HAP-1 (cell line): ENCODE data around the gene APEX2.
"Not testable (repeated sequence)": the region's sequence is repeated elsewhere in the genome, so short reads cannot be mapped to it uniquely, and the experiment has no call there.

Experiments
- DNase-seq, 2 experiments: peaks; one replicate each; pipeline ENCODE4 v3.0.0-alpha.2; 2016 to 2020; ENCODE audit warnings: low spot score in 2 of 2
- H3K27me3 ChIP-seq: fragments of 250-450 bp; sonication (Bioruptor Pico); 2 replicates; pipeline ENCODE4 v1.5.1; 2020; ENCODE audit warnings: low read depth, mild to moderate bottlenecking, moderate library complexity
- H3K36me3 ChIP-seq: fragments of 250-450 bp; sonication (Bioruptor Pico); replicated peaks from 2 replicates; pipeline ENCODE4 v1.5.1; 2020; ENCODE audit warnings: mild to moderate bottlenecking
- H3K4me1 ChIP-seq: fragments of 250-450 bp; sonication (Bioruptor Pico); 2 replicates; pipeline ENCODE4 v1.5.1; 2020; ENCODE audit warnings: mild to moderate bottlenecking
- H3K4me3 ChIP-seq: fragments of 250-450 bp; sonication (Bioruptor Pico); 2 replicates; pipeline ENCODE4 v1.5.1; 2020; ENCODE audit warnings: mild to moderate bottlenecking, moderate library complexity
- H3K9me3 ChIP-seq: fragments of 250-450 bp; sonication (Bioruptor Pico); 2 replicates; pipeline ENCODE4 v1.5.1; 2020; ENCODE audit warnings: mild to moderate bottlenecking, moderate library complexity
- in situ Hi-C: fragments of 300-500 bp; cut with MboI; formaldehyde crosslinking; loops from 3 replicates; pipeline ENCODE4 v1.14.3; 2020; ENCODE audit warnings: low sequenced_read_pairs, inconsistent platforms, mixed read lengths

The APEX2 gene

GRCh38 chrX:54999717-55000598 is at the start of gene APEX2:
Gene APEX2, plus strand, starts transcription at chrX:55000363. Its CDS starts 60 bp downstream, at chrX:55000423.
- Histone ChIP-seq H3K4me1 (peaks cover 5% of the 10 kb centered on the region), H3K4me3 (peak within 1 kb of the TSS; percentile 79), H3K36me3 (peaks cover 34% of the 10 kb centered on the region), H3K9me3 (no peaks in the 10 kb centered on the region), H3K27me3 (no peaks in the 10 kb centered on the region)
- in situ Hi-C loops, result no loop called here
- DNase-seq, result peak; percentile 90 to 96

DNA sequence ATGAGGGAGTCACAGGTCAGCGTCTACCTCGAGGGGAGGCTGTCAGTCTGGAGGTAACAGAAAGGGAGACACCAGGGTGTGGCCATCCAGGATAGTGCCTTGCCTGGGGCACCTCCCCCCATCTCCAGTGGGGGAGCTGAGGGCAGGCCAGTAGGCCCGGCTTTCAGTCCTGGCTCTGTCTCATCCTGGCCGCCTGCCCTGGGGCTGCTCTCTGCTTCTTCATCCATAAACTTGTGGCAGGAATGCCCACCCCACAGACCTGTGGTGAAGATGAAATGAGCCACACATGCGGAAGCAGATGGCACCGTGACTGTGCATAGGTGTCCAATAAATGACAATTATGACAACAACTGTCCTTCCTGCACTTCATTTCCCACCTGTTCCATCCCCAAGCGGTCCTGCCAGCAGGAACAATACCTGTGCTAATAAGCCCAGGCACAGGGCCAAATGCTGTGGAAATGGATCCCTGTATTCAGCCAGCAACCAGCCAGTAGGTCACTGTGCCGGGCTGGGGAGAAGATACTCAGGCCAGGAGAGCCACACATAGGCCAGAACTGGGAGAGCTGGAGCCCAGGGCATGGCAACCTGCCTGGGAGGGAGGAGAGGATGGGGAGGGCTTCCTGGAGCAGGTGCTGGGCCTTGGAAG is 49.3 kb upstream of the APEX2 start:
- Histone ChIP-seq H3K9me3 (no peaks in the 10 kb centered on the region), H3K27me3 (no peaks in the 10 kb centered on the region), H3K36me3 (no peaks in the 10 kb centered on the region), H3K4me1 (no peaks in the 10 kb centered on the region), H3K4me3 (no peak overlapping the region)
- in situ Hi-C loops, result no loop called here
- no peak for DNase-seq

DNA sequence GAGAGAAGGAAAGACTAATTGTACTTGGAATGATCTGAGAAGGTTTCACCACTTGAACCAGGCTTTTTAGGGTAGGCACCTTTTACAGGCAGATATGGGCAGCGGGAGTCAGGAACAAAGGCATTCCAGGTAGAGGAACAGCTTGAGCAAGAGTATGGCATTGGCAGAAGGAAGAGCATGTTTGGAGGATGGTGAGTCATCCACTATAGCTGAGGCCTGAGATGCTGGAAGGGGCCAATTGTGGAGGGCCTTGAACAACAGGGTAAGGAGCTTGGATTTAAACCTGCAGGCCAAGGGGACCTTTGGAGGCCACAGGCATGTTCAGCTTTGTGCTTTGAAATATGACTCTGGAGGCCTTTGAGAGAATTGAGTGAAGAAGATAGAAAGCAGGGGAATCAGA is 38.4 kb upstream of the APEX2 start:
- Histone ChIP-seq H3K4me1 (no peaks in the 10 kb centered on the region), H3K9me3 (no peaks in the 10 kb centered on the region), H3K36me3 (no peaks in the 10 kb centered on the region), H3K27me3 (no peaks in the 10 kb centered on the region; the same call in 1 of the 2 replicates), H3K4me3 (no peak overlapping the region)
- in situ Hi-C loops, result no loop called here
- DNase-seq, result no peak

DNA sequence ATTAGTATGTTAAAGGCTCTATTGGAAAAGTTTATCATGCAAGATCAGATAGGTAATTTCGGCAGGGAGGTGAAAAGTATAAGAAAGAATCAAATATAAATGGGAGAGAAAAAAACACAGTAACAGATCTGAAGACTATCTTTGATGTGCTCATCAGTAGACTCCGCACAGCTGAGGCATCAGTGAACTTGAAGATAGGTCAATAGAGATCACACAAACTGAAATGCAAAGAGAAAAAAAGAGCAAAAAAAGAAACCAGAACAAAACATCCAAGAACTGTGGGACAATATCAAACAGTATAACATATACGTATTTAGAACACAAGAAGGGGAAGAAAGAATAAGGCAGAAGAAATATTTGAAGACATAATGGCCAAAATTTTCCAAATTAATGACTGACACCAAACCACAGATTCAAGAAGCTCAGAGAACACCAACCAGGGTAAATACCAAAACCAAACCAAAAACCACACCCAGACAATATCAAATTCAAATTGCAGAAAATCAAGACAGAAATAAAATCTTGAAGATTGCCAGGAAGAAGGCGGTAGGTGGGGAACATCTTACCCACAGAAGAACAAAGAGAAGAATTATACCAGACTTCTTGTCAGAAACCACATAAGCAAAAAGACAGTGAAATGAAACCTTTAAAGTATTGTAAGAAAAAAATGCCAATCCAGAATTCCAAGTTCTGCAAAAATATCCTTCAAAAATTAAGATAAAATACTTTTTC is 35.2 kb upstream of the APEX2 start:
- DNase-seq, result no peak
- in situ Hi-C loops, result no loop called here
- Histone ChIP-seq H3K9me3 (no peaks in the 10 kb centered on the region), H3K27me3 (no peaks in the 10 kb centered on the region; the same call in 1 of the 2 replicates), H3K4me3 (no peak overlapping the region), H3K4me1 (no peaks in the 10 kb centered on the region), H3K36me3 (no peaks in the 10 kb centered on the region)

DNA sequence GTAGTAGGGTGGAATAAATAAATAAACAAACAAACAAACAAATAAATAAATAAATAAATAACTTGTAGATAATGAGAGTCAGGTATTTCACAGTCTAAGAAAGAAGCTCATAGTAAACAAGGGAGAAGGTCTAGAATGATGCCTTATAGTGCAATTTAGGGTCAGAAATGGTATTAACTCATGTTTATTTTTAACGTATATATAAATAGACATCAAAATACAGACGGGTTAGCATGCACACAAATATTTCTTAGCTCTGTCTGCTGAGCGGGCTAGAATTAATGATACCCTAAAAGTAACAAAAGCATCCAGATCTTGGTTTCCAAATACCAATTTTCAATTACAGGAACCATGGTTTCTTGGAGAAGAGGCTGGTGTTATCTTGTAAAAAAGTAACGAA is 22.8 kb upstream of the APEX2 start:
- no peak for DNase-seq
- in situ Hi-C loops, result no loop called here
- H3K4me1 ChIP-seq, result no peaks in the 10 kb centered on the region
- H3K36me3 ChIP-seq, result no peaks in the 10 kb centered on the region
- H3K4me3 ChIP-seq, result no peak overlapping the region
- H3K27me3 ChIP-seq, result no peaks in the 10 kb centered on the region; the same call in 1 of the 2 replicates
- H3K9me3 ChIP-seq, result no peaks in the 10 kb centered on the region

GRCh38 chrX:54978448-54978847 is 21.7 kb upstream of the APEX2 start:
- no peaks in the 10 kb centered on the region for H3K36me3 ChIP-seq
- no peak for DNase-seq
- H3K4me1 ChIP-seq, result no peaks in the 10 kb centered on the region
- no peak overlapping the region for H3K4me3 ChIP-seq
- no peaks in the 10 kb centered on the region; the same call in 1 of the 2 replicates for H3K27me3 ChIP-seq
- no peaks in the 10 kb centered on the region for H3K9me3 ChIP-seq
- in situ Hi-C loops, result no loop called here

- H3K27me3 ChIP-seq, result no peaks in the 10 kb centered on the region; the same call in 1 of the 2 replicates
- H3K9me3 ChIP-seq, result no peaks in the 10 kb centered on the region
- no peaks in the 10 kb centered on the region for H3K4me1 ChIP-seq
- in situ Hi-C loops, result no loop called here
- H3K36me3 ChIP-seq, result no peaks in the 10 kb centered on the region
- no peak for DNase-seq
- H3K4me3 ChIP-seq, result no peak overlapping the region
These were observed 20.7 kb upstream of the APEX2 start for GRCh38 chrX:54979432-54979831.

DNA sequence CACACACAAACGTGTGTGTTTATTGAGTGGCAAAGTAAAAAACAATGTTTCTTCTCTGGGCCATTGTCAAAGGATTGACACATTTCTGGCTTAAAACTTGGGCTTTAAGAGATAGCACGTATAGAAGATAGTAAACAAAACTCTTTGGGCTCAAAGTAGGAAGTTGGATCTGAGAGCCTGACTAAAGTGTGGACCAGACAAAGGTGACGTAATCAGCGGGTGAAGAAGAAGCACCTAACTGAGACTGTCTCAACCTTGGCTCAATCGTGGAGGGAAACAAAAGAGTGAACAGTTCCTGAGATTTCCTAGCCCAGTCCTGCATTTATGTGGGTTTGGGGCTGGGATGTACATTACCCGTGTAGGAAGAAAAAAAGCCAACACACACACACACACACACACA is 19.8 kb upstream of the APEX2 start:
- Histone ChIP-seq H3K4me3 (no peak overlapping the region), H3K27me3 (no peaks in the 10 kb centered on the region; the same call in 1 of the 2 replicates), H3K9me3 (no peaks in the 10 kb centered on the region), H3K36me3 (no peaks in the 10 kb centered on the region), H3K4me1 (no peaks in the 10 kb centered on the region)
- no peak for DNase-seq
- in situ Hi-C loops, result no loop called here

GRCh38 chrX:54983306-54983705 is 16.9 kb upstream of the APEX2 start:
- H3K36me3 ChIP-seq, H3K27me3 ChIP-seq, DNase-seq, H3K4me1 ChIP-seq, in situ Hi-C loops, H3K4me3 ChIP-seq, H3K9me3 ChIP-seq: not testable (repeated sequence)

GRCh38 chrX:54991706-54992105 is 8.5 kb upstream of the APEX2 start:
- Histone ChIP-seq H3K4me3 (no peak overlapping the region), H3K9me3 (no peaks in the 10 kb centered on the region), H3K36me3 (no peaks in the 10 kb centered on the region), H3K27me3 (no peaks in the 10 kb centered on the region), H3K4me1 (peaks cover 12% of the 10 kb centered on the region)
- no peak for DNase-seq
- in situ Hi-C loops, result no loop called here

DNA sequence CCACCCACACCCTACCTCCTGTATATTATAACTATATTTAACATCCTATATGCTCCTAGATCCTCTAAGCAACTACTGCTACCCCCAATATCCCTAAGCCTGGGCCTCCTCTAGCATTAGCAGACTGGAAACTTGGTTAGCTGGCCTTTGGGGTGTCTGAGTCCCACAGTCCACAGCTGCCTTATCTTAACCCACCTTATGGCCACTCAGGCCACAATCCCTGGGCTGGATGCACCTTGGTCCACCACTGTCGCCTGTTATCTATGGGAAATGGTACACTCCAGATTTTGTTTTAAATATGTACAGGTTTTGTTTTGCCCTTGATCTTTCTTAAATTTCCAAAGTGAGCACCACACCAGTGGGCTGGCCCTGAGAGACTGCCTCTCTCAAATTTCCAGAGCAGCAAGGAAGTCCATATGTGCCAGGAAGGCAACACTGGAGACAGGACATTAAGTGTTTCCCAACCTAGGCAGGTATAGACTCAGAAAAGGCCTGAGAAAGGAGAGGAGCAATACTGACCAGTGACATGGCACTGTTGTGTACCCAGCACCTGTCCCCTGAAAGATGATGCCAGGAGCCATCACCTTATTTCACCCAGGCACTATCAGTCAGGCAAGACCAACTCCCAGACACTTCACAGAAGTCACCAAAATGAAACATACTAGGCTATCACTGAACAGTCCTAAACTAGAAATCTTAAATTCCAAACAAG is 7.1 kb upstream of the APEX2 start:
- no peak overlapping the region for H3K4me3 ChIP-seq
- H3K4me1 ChIP-seq, result peaks cover 12% of the 10 kb centered on the region
- in situ Hi-C loops, result no loop called here
- no peaks in the 10 kb centered on the region for H3K27me3 ChIP-seq
- H3K9me3 ChIP-seq, result no peaks in the 10 kb centered on the region
- DNase-seq, result no peak
- H3K36me3 ChIP-seq, result no peaks in the 10 kb centered on the region

DNA sequence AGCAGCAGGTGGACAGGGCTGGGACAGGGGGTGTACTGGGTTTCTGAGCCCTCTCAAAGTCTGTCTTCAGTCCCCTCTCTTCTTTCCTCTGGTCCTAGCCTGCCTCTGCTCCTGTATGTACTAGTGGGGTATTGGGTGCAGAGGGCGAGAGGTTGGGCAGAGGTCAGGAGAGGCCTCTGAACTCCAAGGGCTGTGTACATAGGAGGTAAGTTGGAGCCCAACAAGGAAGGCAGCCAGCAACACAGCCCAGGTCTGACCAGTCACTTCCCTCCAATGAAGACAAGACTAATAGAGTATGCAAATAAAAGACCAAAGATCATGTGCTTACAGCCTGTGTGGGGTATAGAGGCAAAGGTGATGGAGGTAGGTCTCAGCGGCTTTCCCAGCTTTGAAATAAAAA is 6.1 kb upstream of the APEX2 start, which contains the start of gene PFKFB1:
Gene PFKFB1, minus strand, starts transcription at position 90 of the 400 bp plus-strand sequence. CDS start 181 bp downstream, outside the sequence.
- no peaks in the 10 kb centered on the region for H3K27me3 ChIP-seq
- DNase-seq, result no peak

DNA sequence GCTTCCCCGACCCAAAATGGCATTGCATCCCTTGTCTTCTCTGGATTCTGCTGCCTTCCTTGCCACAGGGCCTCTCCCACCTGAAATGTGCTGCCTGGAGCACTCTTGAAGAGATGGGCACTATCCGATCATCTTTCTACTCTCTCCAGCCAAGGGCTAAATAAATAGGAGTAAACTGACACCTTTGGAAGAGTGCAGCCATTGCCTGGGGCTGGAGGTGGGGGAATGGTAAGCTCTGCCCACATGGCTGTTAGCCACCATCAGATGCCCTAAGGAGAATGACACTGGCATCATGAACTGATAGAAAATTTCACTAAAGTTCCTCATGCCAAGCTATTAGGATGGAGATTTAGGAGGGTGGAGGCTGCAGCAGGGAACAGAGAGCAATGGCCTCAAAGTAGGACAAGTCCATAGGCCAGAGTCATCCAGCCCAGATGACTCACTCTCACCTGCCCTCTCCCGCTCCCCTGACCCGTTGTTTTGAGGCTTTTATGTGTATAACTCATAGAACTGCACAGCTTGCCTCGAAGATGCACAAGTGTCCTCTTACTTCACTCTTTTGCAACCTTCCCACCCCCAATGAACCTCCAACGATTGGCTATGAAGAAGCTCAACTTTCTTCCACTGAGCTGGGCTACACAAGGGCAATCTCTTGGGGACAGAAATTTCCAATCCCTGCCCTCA is 5.4 kb upstream of the APEX2 start:
- Histone ChIP-seq H3K9me3 (no peaks in the 10 kb centered on the region), H3K27me3 (no peaks in the 10 kb centered on the region), H3K4me3 (no peak overlapping the region), H3K36me3 (no peaks in the 10 kb centered on the region), H3K4me1 (peaks cover 17% of the 10 kb centered on the region)
- in situ Hi-C loops, result no loop called here
- DNase-seq, result no peak

More for the DNA sequence above, 6.1 kb upstream of the APEX2 start, which contains the start of gene PFKFB1:
- Histone ChIP-seq H3K4me1 (peaks cover 12% of the 10 kb centered on the region), H3K4me3 (no peak within 1 kb of the TSS), H3K36me3 (no peaks in the 10 kb centered on the region), H3K9me3 (no peaks in the 10 kb centered on the region)
- in situ Hi-C loops, result no loop called here
